ENCODE results near the gene KANK2.

Gene KANK2

GRCh38 chr19:11210656-11210928 lies 13.2 kb upstream of the KANK2 start:
- DNase-seq (ENCODE audit: low read depth in 1 of 2, low spot score in 1 of 2), result no peak
- TF ChIP-seq GABPA (IDR thresholded peaks at IDR 0.05; ENCODE audit: low read depth) (no peak), POLR2AphosphoS5 (IDR thresholded peaks at IDR 0.05; ENCODE audit: low read depth) (no peak), SPI1 (IDR thresholded peaks at IDR 0.05; ENCODE audit: borderline replicate concordance, low read depth) (no peak), REST (IDR thresholded peaks at IDR 0.05; ENCODE audit: insufficient replicate concordance, low read depth) (no peak)
- TF ChIP-seq, protein P1, sequence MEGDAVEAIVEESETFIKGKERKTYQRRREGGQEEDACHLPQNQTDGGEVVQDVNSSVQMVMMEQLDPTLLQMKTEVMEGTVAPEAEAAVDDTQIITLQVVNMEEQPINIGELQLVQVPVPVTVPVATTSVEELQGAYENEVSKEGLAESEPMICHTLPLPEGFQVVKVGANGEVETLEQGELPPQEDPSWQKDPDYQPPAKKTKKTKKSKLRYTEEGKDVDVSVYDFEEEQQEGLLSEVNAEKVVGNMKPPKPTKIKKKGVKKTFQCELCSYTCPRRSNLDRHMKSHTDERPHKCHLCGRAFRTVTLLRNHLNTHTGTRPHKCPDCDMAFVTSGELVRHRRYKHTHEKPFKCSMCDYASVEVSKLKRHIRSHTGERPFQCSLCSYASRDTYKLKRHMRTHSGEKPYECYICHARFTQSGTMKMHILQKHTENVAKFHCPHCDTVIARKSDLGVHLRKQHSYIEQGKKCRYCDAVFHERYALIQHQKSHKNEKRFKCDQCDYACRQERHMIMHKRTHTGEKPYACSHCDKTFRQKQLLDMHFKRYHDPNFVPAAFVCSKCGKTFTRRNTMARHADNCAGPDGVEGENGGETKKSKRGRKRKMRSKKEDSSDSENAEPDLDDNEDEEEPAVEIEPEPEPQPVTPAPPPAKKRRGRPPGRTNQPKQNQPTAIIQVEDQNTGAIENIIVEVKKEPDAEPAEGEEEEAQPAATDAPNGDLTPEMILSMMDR (IDR thresholded peaks at IDR 0.05; ENCODE audit: insufficient read depth, low read length), result no peak
- Histone ChIP-seq H3K27ac (replicated peaks) (no peak overlapping the region), H3K4me3 (replicated peaks; ENCODE audit: insufficient read depth, low read length) (no peak overlapping the region), H3K27me3 (ENCODE audit: insufficient read depth, poor library complexity, severe bottlenecking) (no peaks in the 10 kb centered on the region)

GRCh38 chr19:11209839-11210655 lies 12.7 kb upstream of the KANK2 start:
- Histone ChIP-seq H3K27me3 (ENCODE audit: insufficient read depth, poor library complexity, severe bottlenecking) (no peaks in the 10 kb centered on the region), H3K4me3 (replicated peaks; ENCODE audit: insufficient read depth, low read length) (no peak overlapping the region), H3K27ac (replicated peaks) (no peak overlapping the region)
- no peak for DNase-seq (ENCODE audit: low read depth in 1 of 2, low spot score in 1 of 2)
- no peak for TF ChIP-seq POLR2AphosphoS5 (IDR thresholded peaks at IDR 0.05; ENCODE audit: low read depth)
- TF ChIP-seq REST (IDR thresholded peaks at IDR 0.05; ENCODE audit: insufficient replicate concordance, low read depth), result no peak
- TF ChIP-seq, protein P1 (IDR thresholded peaks at IDR 0.05; ENCODE audit: insufficient read depth, low read length), result no peak
- no peak for TF ChIP-seq SPI1 (IDR thresholded peaks at IDR 0.05; ENCODE audit: borderline replicate concordance, low read depth)
- TF ChIP-seq GABPA (IDR thresholded peaks at IDR 0.05; ENCODE audit: low read depth), result no peak

DNA sequence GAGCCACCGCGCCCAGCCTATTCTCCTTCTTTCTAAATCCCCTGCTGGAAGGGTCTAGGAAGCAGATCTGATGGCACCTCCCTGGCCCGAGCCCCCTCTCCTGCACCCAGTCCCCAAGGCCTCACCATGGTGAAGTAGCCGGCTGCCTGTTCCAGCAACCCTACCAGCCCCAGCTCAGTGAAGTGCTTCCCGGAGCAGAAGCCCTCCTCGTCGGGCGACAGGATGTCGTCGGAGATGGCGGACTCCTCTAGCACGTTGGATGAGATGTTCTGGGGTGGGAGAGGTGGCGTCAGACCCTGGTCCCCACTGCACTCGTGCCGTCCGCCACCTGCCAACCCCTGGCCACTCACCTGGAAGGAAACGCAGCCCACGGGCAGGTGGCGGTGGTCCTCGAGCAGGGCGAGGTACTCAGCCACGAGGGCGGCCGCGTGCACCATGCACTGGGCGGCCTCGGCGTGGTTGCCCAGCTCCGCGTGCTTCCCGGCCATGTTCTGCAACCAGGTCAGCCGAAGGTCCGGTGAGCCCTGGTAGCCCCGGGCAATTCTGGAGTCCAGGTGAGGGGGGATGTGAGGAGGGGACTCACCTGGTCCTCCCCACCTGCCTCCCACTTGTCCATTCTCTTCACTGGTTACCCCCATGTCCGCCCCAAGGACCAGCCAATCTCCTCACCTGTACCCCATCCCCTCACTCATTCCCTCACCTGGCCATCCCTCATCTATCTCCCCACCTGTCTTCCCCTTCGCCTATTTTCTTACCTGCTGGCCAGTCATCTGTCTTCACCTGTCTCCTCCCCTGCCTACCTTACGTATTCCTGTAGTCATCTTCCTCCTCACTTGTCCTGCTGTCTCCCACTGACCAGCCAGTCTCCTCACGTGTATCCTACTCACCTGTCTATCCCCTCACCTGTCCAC lies 11.5 kb upstream of the KANK2 start:
- Histone ChIP-seq H3K27me3 (ENCODE audit: insufficient read depth, poor library complexity, severe bottlenecking) (no peaks in the 10 kb centered on the region), H3K27ac (replicated peaks) (no peak overlapping the region), H3K4me3 (replicated peaks; ENCODE audit: insufficient read depth, low read length) (no peak overlapping the region)
- TF ChIP-seq POLR2AphosphoS5 (IDR thresholded peaks at IDR 0.05; ENCODE audit: low read depth) (no peak), SPI1 (IDR thresholded peaks at IDR 0.05; ENCODE audit: borderline replicate concordance, low read depth) (no peak), GABPA (IDR thresholded peaks at IDR 0.05; ENCODE audit: low read depth) (no peak), REST (IDR thresholded peaks at IDR 0.05; ENCODE audit: insufficient replicate concordance, low read depth) (no peak)
- TF ChIP-seq, protein P1 (IDR thresholded peaks at IDR 0.05; ENCODE audit: insufficient read depth, low read length), result no peak
- no peak for DNase-seq (ENCODE audit: low read depth in 1 of 2, low spot score in 1 of 2)
